Thoracic aorta (tissue), 2 donors: ENCODE results near the gene ATP10A. TPM values are rescaled to one million over a fixed set of nuclear protein-coding genes. Genes with fewer than 3 reads are reported as not detected.
A peak's percentile ranks its signal among the peaks of the same experiment; 100 is the strongest.

Experiments used
- ATAC-seq: fragments of 150-250 bp; one replicate; pipeline ENCODE4 v1.8.0; 2017; ENCODE audit warnings: low read depth; ENCODE audit not compliant: insufficient number of reproducible peaks, low FRiP score
- DNase-seq: peaks from one replicate; pipeline ENCODE4 v3.0.0-alpha.2; 2020; ENCODE audit warnings: low spot score
- H3K27ac ChIP-seq, 2 donors: fragments of 200-600 bp; sonication (generic); 1 replicate in 1 of 2; 2 replicates in 1 of 2; pipeline ENCODE4 v1.5.1; 2016; ENCODE audit warnings: mild to moderate bottlenecking in 2 of 2, moderate library complexity in 2 of 2
- H3K27me3 ChIP-seq: fragments of 200-600 bp; sonication (generic); replicated peaks from 2 replicates; pipeline ENCODE4 v1.6.0; 2016; ENCODE audit warnings: mild to moderate bottlenecking; ENCODE audit not compliant: insufficient read depth
- H3K36me3 ChIP-seq: fragments of 200-600 bp; sonication (generic); one replicate; pipeline ENCODE4 v1.5.1; 2016
- H3K4me1 ChIP-seq, 2 donors: fragments of 200-600 bp; sonication (generic); 1 replicate in 1 of 2; 2 replicates in 1 of 2; pipeline versions ENCODE4 v1.5.1 to v1.6.0; 2016; ENCODE audit warnings: low read depth in 2 of 2, mild to moderate bottlenecking in 1 of 2; ENCODE audit not compliant: control insufficient read depth in 1 of 2
- H3K4me3 ChIP-seq: fragments of 200-600 bp; sonication (generic); 2 replicates; pipeline ENCODE4 v1.5.1; 2016; ENCODE audit warnings: mild to moderate bottlenecking
- H3K9me3 ChIP-seq: fragments of 200-600 bp; sonication (generic); 2 replicates; pipeline ENCODE4 v1.5.1; 2016
- CTCF ChIP-seq: fragments of 200-600 bp; sonication (generic); IDR thresholded peaks from one replicate; pipeline ENCODE4 v1.5.1; 2019; ENCODE audit warnings: antibody characterized with exemption
- total RNA-seq, 2 donors: library from RNA; depleted of rRNA; stranded (reverse); fragments of >200 nt; gene quantifications; one replicate each; pipeline versions ENCODE4 v1.1.0 to v1.2.3, GENCODE V29; 2016

Gene ATP10A
- total RNA-seq, 2 donors from 2014 or later = 59.4 to 89.8 TPM

GRCh38 chr15:25862472-25863110 lies 536 bp downstream of the ATP10A start:
- H3K27me3 ChIP-seq = no peaks in the 10 kb centered on the region
- no peaks in the 10 kb centered on the region for H3K36me3 ChIP-seq
- no peak for TF ChIP-seq CTCF
- DNase-seq (no peak), ATAC-seq (no peak)
- H3K4me3 ChIP-seq = peak overlapping the region; percentile 92
- peaks cover 14 to 34% of the 10 kb centered on the region in 2 donors for H3K4me1 ChIP-seq
- peak overlapping the region; percentile 92 to 95 for H3K27ac ChIP-seq
- no peaks in the 10 kb centered on the region for H3K9me3 ChIP-seq

- TF ChIP-seq CTCF = no peak
- DNase-seq = no peak
- peak overlapping the region; percentile 92 for H3K4me3 ChIP-seq
- ATAC-seq = no peak
- H3K27me3 ChIP-seq = no peaks in the 10 kb centered on the region
- peak overlapping the region; percentile 92 to 95 for H3K27ac ChIP-seq
- H3K9me3 ChIP-seq = no peaks in the 10 kb centered on the region
- H3K4me1 ChIP-seq = peaks cover 17 to 39% of the 10 kb centered on the region in 2 donors
- no peaks in the 10 kb centered on the region for H3K36me3 ChIP-seq
These were observed 1.1 kb downstream of the ATP10A start for GRCh38 chr15:25862071-25862471.

- Histone ChIP-seq H3K4me3 (peak overlapping the region; percentile 92), H3K27me3 (no peaks in the 10 kb centered on the region), H3K27ac (peak overlapping the region; percentile 92 to 95), H3K9me3 (no peaks in the 10 kb centered on the region), H3K4me1 (peaks cover 21 to 48% of the 10 kb centered on the region in 2 donors), H3K36me3 (no peaks in the 10 kb centered on the region)
- DNase-seq = no peak
- TF ChIP-seq CTCF = no peak
- peak; percentile 32 for ATAC-seq
These were observed 2.0 kb downstream of the ATP10A start for GRCh38 chr15:25860885-25861866.

DNA sequence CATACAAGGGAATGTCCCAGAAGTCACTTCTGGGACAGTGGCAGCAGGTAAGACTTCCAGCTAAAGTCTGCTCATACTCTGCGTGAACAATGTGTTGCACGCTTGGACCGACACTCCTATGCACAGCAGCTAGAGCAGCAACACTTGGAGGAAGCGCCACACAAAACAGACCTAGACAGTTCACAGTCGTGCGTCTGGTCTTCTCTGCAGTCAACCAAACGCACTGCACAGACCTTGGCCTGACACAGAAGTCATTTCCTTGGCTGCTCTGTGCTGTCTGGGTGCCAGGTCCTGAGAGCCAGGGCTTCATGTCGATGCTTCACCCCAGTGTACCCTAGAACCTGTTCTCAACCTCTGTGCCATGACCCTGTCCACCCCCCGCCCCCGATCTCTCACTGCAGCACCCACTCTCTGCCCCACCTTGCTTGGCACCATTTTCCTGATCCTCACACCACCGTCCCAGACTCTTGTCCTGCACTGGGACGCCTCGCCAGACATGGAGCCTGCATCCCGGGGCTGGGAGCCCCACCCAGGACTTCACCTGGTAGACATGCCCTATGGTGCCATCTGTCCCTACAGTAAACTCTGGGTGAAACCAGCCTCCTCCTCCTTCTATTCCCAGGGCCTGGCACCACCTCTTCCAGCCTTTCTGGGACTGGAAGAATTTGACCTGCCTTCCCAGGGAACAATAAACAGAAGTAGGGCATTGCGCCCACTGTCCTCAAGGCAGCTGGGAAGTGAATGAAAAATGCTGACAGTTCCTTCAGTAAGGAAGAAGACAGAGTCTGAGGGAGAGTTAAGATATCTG lies 3.1 kb downstream of the ATP10A start:
- Histone ChIP-seq H3K4me1 (peaks cover 21 to 57% of the 10 kb centered on the region in 2 donors), H3K4me3 (peak overlapping the region; percentile 92), H3K27me3 (no peaks in the 10 kb centered on the region), H3K9me3 (no peaks in the 10 kb centered on the region), H3K36me3 (no peaks in the 10 kb centered on the region), H3K27ac (peak overlapping the region; percentile 92 to 95)
- DNase-seq (no peak), ATAC-seq (peak; percentile 35)
- no peak for TF ChIP-seq CTCF
